AG04450 (cell line): ENCODE results near the gene DNAH5. TPM values are rescaled to one million over a fixed set of nuclear protein-coding genes. Genes with fewer than 3 reads are reported as not detected.

Source experiments
- CTCF ChIA-PET: fragments of 300-600, 350-600 bp; formaldehyde crosslinking; extraction: SDS; loops from one replicate; lab custom pipeline; 2022; ENCODE audit warnings: antibody characterized with exemption, inconsistent platforms; lab: Charles Lee
- POLR2A ChIA-PET: fragments of 350-600 bp; formaldehyde crosslinking; extraction: SDS; loops from one replicate; lab custom pipeline; 2021; ENCODE audit warnings: antibody characterized with exemption, inconsistent platforms; lab: Yijun Ruan, JAX
- DNase-seq: peaks from one replicate; pipeline ENCODE4 v3.0.0-alpha.2; 2011; ENCODE audit warnings: low read depth, low spot score
- H3K27ac ChIP-seq: one replicate; pipeline ENCODE4 v1.5.1; 2012; ENCODE audit warnings: low read depth, low read length, control low read depth
- H3K27me3 ChIP-seq: one replicate; pipeline ENCODE4 v1.6.0; 2012; ENCODE audit warnings: low read length; ENCODE audit not compliant: control insufficient read depth, insufficient read depth
- H3K4me3 ChIP-seq: 2 replicates; pipeline ENCODE4 v1.5.1; 2011; ENCODE audit warnings: mild to moderate bottlenecking, low read depth, low read length, control low read depth
- H3K9me3 ChIP-seq: 2 replicates; pipeline ENCODE4 v1.5.1; 2012; ENCODE audit warnings: low read length; ENCODE audit not compliant: control insufficient read depth, insufficient read depth
- polyA plus RNA-seq: library from polyadenylated mRNA; depleted of rRNA; stranded (reverse); fragments of >200 nt; gene quantifications from 2 replicates; pipeline ENCODE4 v1.2.3, GENCODE V29; 2011
- TF ChIP-seq, protein P1 (sequence below): IDR thresholded peaks from 2 replicates; pipeline ENCODE4 v1.5.1; 2011; ENCODE audit warnings: low read depth, low read length, control low read depth, inconsistent platforms

DNAH5 gene
- polyA plus RNA-seq, 1 experiment = 12.4 TPM

DNA sequence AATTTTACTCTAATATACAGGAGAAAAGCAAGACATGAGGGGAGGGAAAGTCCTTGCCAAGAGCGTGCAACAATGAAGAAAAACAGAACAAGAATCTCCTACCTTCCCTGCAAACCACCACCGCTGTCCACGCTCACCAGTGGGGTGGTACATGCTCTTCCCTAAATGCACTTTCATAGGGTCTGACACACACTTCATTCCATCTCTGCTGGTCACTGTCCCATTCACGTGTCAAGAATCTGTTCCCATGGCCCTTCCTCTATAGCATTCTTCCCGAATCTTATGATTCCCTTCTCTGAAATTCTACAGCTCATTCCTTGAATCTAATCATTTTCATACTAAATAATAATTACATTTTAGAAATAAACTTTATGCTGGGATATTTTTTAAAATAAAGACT, 11.4 kb upstream of the DNAH5 start:
- TF ChIP-seq, protein P1, sequence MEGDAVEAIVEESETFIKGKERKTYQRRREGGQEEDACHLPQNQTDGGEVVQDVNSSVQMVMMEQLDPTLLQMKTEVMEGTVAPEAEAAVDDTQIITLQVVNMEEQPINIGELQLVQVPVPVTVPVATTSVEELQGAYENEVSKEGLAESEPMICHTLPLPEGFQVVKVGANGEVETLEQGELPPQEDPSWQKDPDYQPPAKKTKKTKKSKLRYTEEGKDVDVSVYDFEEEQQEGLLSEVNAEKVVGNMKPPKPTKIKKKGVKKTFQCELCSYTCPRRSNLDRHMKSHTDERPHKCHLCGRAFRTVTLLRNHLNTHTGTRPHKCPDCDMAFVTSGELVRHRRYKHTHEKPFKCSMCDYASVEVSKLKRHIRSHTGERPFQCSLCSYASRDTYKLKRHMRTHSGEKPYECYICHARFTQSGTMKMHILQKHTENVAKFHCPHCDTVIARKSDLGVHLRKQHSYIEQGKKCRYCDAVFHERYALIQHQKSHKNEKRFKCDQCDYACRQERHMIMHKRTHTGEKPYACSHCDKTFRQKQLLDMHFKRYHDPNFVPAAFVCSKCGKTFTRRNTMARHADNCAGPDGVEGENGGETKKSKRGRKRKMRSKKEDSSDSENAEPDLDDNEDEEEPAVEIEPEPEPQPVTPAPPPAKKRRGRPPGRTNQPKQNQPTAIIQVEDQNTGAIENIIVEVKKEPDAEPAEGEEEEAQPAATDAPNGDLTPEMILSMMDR = no peak
- Histone ChIP-seq H3K9me3 (no peaks in the 10 kb centered on the region), H3K27me3 (no peaks in the 10 kb centered on the region), H3K27ac (no peak overlapping the region), H3K4me3 (no peak overlapping the region)
- CTCF ChIA-PET = interaction anchor here (1.6 kb wide), 1 partner anchor 40 kb away, joined by 4 read pairs; no protein-coding TSS in a partner anchor
- POLR2A ChIA-PET = no interaction called here
- no peak for DNase-seq

DNA sequence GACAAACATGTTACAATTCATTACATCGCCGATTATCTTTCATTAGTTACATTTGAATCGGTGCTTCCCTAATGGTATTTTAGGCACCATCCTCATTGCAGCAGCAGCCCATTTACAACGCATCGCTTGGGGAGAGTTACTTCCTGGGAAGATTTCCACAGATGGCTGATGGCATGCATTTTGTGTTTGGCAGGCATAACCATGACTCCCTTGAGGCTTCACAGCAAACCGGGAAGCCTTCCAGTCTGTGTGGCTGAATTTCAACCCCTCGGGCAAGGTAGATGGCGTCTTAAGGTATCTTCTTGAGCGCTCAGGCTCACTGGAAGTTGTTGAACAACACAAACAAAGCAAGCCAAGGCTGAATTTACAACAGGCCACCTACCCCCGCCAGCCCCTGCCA, 1.6 kb upstream of the DNAH5 start:
- Histone ChIP-seq H3K4me3 (no peak overlapping the region), H3K27ac (no peak overlapping the region), H3K9me3 (no peaks in the 10 kb centered on the region), H3K27me3 (no peaks in the 10 kb centered on the region)
- CTCF ChIA-PET = no interaction called here
- DNase-seq = no peak
- POLR2A ChIA-PET = no interaction called here
- TF ChIP-seq, protein P1 = no peak

DNA sequence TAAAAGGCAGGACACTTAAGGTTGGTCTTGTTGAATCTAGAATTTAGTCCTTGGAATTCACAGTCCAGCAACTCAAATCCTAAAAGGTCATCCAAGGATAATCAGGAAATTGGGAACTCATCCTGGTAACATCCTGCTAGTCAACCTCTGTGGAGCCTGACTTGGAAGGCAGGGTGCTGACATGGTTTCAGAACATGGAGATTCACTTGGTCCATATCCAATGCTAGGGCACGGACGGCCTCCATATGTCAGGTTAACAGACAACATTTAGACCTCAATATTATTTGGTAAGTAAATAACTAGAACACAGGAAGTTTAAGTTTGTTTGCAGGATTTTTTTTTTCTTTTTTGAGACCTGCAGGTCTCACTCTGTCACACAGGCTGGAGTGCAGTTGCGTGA, 783 bp upstream of the DNAH5 start:
- Histone ChIP-seq H3K9me3 (no peaks in the 10 kb centered on the region), H3K27ac (no peak overlapping the region), H3K4me3 (no peak overlapping the region), H3K27me3 (no peaks in the 10 kb centered on the region)
- CTCF ChIA-PET = no interaction called here
- DNase-seq = no peak
- POLR2A ChIA-PET = no interaction called here
- TF ChIP-seq, protein P1 = no peak

DNA sequence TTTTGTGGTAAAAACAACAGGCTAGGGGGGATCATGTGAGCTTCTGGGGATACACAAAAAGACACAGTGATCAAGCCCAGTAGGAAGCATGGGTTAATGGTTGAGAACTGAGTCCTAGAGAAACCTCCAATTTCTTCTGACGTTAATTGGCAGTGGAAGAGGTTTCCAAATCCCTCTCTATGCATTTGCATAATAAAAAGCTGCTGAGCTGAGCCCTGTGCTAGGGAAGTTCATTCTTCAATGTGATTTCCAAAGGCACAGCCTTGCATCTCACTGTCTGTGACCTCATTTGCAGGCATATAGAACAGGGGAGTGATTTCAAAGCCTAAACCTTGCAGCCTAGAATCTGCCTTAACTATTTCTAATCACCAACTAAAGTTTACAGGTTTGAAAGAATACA, 812 bp downstream of the DNAH5 start:
- no peak for DNase-seq
- ChIA-PET POLR2A (no interaction called here), CTCF (interaction anchor here (1.0 kb wide), 1 partner anchor 13 kb away, joined by 3 read pairs; no protein-coding TSS in a partner anchor)
- no peak overlapping the region for H3K27ac ChIP-seq
- TF ChIP-seq, protein P1 = no peak
- no peaks in the 10 kb centered on the region for H3K9me3 ChIP-seq
- H3K4me3 ChIP-seq = no peak overlapping the region
- no peaks in the 10 kb centered on the region for H3K27me3 ChIP-seq

DNA sequence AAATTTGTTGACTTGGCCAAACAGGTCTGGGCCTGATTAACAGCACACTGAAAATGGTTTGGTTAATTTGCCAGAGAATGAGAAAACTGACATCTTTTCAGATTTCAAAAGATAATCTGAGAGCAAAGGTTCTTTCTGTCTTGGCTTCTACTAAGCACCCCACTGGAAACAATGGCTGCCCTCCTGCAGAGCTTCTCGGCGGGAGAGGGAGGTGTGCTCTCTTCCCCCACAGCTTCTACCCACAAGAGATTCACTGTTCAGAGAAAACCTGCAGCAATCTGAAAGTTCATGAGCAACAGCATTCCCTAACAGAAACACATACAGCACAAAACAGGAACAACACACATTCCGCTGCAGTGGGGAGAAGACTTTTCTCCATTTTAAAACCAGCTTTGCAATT, 3.0 kb downstream of the DNAH5 start:
- ChIA-PET CTCF (interaction anchor here (2.1 kb wide), 1 partner anchor 15 kb away, joined by 6 read pairs; no protein-coding TSS in a partner anchor), POLR2A (no interaction called here)
- H3K9me3 ChIP-seq = no peaks in the 10 kb centered on the region
- no peak overlapping the region for H3K4me3 ChIP-seq
- no peak for DNase-seq
- no peak overlapping the region for H3K27ac ChIP-seq
- H3K27me3 ChIP-seq = no peaks in the 10 kb centered on the region
- TF ChIP-seq, protein P1 = no peak
